Measurements from ENCODE around the gene KLHL29.

DNA sequence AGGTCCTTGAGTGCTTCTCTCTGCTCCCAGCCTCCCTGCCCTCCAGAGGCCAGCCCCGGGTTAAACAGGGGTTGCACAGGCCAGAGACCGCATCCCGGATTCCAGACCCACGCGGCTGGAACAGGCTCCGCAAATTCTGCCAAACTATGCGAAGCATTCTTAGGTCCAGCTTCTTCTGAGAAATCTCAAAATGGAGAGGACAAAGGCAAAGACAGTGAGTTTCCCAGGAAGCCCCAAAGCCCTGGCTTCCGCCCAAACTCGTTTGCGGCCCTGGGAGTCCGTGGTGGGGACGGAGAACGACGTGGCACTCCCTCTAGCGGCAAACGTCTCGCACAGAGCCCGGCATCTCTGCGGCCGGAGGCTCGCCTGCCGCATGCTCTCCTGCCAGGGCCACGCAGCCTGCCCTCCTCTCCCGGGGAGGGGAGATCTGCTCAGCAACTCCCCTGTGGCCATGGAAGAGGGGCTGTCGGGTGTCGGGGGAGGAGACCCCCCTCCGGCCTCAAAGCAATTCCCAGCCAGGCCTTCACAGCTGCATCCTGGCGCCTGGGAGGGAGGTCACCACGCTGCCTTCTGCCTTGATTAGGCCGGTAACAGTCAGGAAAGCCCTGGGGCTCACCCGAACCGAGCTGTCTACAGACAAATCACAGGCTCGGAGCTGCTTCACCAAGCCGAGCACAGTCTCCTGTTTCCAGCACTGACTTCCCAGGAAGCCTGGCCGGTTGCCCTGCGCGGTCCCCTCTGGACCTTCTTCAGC, 33.4 kb upstream of the KLHL29 start:
- TF ChIP-seq SMC3 (IDR thresholded peaks at IDR 0.05; ENCODE audit: borderline replicate concordance, low read length) (peak; percentile 55), POLR2A (IDR thresholded peaks at IDR 0.05; ENCODE audit: low read depth, low read length) (no peak), BCL11A (IDR thresholded peaks at IDR 0.05; ENCODE audit: low read depth, low read length) (0 out of 2 replicates have a peak, but pooled peaks have one; percentile 10), ATF7 (IDR thresholded peaks at IDR 0.05; ENCODE audit: low read depth) (no peak), EP300 (IDR thresholded peaks at IDR 0.05; ENCODE audit: borderline replicate concordance in 1 of 2, control insufficient read depth in 1 of 2, low read depth in 2 of 2, low read length in 2 of 2) (no peak), RAD51 (IDR thresholded peaks at IDR 0.05) (no peak), REST (IDR thresholded peaks at IDR 0.05; ENCODE audit: low read depth, low read length) (no peak), BRCA1 (IDR thresholded peaks at IDR 0.05; ENCODE audit: low read depth, low read length) (no peak), ZBTB40 (IDR thresholded peaks at IDR 0.05; ENCODE audit: borderline replicate concordance) (no peak), EZH2 (IDR thresholded peaks at IDR 0.05; ENCODE audit: borderline replicate concordance, control insufficient read depth, low read depth, low read length) (no peak), HDAC2 (IDR thresholded peaks at IDR 0.05) (no peak)
- TF ChIP-seq, protein P1, sequence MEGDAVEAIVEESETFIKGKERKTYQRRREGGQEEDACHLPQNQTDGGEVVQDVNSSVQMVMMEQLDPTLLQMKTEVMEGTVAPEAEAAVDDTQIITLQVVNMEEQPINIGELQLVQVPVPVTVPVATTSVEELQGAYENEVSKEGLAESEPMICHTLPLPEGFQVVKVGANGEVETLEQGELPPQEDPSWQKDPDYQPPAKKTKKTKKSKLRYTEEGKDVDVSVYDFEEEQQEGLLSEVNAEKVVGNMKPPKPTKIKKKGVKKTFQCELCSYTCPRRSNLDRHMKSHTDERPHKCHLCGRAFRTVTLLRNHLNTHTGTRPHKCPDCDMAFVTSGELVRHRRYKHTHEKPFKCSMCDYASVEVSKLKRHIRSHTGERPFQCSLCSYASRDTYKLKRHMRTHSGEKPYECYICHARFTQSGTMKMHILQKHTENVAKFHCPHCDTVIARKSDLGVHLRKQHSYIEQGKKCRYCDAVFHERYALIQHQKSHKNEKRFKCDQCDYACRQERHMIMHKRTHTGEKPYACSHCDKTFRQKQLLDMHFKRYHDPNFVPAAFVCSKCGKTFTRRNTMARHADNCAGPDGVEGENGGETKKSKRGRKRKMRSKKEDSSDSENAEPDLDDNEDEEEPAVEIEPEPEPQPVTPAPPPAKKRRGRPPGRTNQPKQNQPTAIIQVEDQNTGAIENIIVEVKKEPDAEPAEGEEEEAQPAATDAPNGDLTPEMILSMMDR (IDR thresholded peaks at IDR 0.05 in 2 of 3, conservative IDR thresholded peaks at IDR 0.05 in 1 of 3; ENCODE audit: control insufficient read depth in 2 of 3, extremely low read depth in 1 of 3, insufficient read depth in 1 of 3, low read depth in 3 of 3, low read length in 3 of 3) = peak; percentile 79 to 92 (median 83)
- TF ChIP-seq, protein P2, sequence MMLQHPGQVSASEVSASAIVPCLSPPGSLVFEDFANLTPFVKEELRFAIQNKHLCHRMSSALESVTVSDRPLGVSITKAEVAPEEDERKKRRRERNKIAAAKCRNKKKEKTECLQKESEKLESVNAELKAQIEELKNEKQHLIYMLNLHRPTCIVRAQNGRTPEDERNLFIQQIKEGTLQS (IDR thresholded peaks at IDR 0.05; ENCODE audit: borderline replicate concordance, extremely low read depth, low read depth, low read length) = no peak
- TF ChIP-seq, protein P3, sequence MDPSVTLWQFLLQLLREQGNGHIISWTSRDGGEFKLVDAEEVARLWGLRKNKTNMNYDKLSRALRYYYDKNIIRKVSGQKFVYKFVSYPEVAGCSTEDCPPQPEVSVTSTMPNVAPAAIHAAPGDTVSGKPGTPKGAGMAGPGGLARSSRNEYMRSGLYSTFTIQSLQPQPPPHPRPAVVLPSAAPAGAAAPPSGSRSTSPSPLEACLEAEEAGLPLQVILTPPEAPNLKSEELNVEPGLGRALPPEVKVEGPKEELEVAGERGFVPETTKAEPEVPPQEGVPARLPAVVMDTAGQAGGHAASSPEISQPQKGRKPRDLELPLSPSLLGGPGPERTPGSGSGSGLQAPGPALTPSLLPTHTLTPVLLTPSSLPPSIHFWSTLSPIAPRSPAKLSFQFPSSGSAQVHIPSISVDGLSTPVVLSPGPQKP (IDR thresholded peaks at IDR 0.05; ENCODE audit: low read depth, low read length) = no peak
